Trophoblast cell (in vitro differentiated cells and primary cell): ENCODE measurements around the gene DUSP28.

Source experiments
- DNase-seq, 2 donors: peaks; one replicate each; pipeline ENCODE4 v3.0.0-alpha.2; 2016
- H2AFZ ChIP-seq: 2 replicates; pipeline ENCODE4 v1.6.1; 2013; ENCODE audit warnings: low read length, moderate library complexity, mild to moderate bottlenecking; ENCODE audit not compliant: insufficient read depth, poor library complexity
- H2AK5ac ChIP-seq: 2 replicates; pipeline ENCODE4 v1.6.1; 2013; ENCODE audit warnings: mild to moderate bottlenecking, low read length
- H2BK120ac ChIP-seq: 2 replicates; pipeline ENCODE4 v1.6.1; 2013; ENCODE audit warnings: low read length, mild to moderate bottlenecking, moderate library complexity; ENCODE audit not compliant: insufficient read depth, poor library complexity
- H2BK12ac ChIP-seq: 2 replicates; pipeline ENCODE4 v1.6.1; 2013; ENCODE audit warnings: mild to moderate bottlenecking, low read length, moderate library complexity
- H2BK5ac ChIP-seq: 2 replicates; pipeline ENCODE4 v1.6.1; 2013; ENCODE audit warnings: low read length, low read depth, moderate library complexity, mild to moderate bottlenecking; ENCODE audit not compliant: poor library complexity
- H3K14ac ChIP-seq: 2 replicates; pipeline ENCODE4 v1.6.1; 2013; ENCODE audit warnings: mild to moderate bottlenecking, low read length
- H3K18ac ChIP-seq: 2 replicates; pipeline ENCODE4 v1.6.1; 2013; ENCODE audit warnings: mild to moderate bottlenecking, low read length
- H3K23ac ChIP-seq: 2 replicates; pipeline ENCODE4 v1.6.1; 2013; ENCODE audit warnings: low read length
- H3K27ac ChIP-seq: 2 replicates; pipeline ENCODE4 v1.5.1; 2013; ENCODE audit warnings: low read depth, mild to moderate bottlenecking, inconsistent platforms, low read length, moderate library complexity
- H3K27me3 ChIP-seq: 2 replicates; pipeline ENCODE4 v1.6.1; 2013; ENCODE audit warnings: inconsistent platforms, mild to moderate bottlenecking, low read length, moderate library complexity; ENCODE audit not compliant: insufficient read depth
- H3K36me3 ChIP-seq, 2 experiments: 1 replicate in 1 of 2; 2 replicates in 1 of 2; pipeline ENCODE4 v1.6.1; 2013; ENCODE audit warnings: low read length in 2 of 2, mild to moderate bottlenecking in 2 of 2, moderate library complexity in 1 of 2; ENCODE audit not compliant: insufficient read depth in 2 of 2, control insufficient read depth in 1 of 2
- H3K4ac ChIP-seq: 2 replicates; pipeline ENCODE4 v1.6.1; 2013; ENCODE audit warnings: low read depth, mild to moderate bottlenecking, low read length, moderate library complexity
- H3K4me1 ChIP-seq, 2 experiments: 1 replicate in 1 of 2; 2 replicates in 1 of 2; pipeline ENCODE4 v1.6.1; 2013; ENCODE audit warnings: low read length in 2 of 2, mild to moderate bottlenecking in 2 of 2, moderate library complexity in 1 of 2; ENCODE audit not compliant: insufficient read depth in 2 of 2, control insufficient read depth in 1 of 2
- H3K4me2 ChIP-seq: 2 replicates; pipeline ENCODE4 v1.6.1; 2013; ENCODE audit warnings: inconsistent platforms, mild to moderate bottlenecking, low read length, moderate library complexity
- H3K4me3 ChIP-seq: 2 replicates; pipeline ENCODE4 v1.5.1; 2013; ENCODE audit warnings: mild to moderate bottlenecking, low read depth, low read length, inconsistent platforms
- H3K79me1 ChIP-seq: one replicate; pipeline ENCODE4 v1.6.1; 2013; ENCODE audit warnings: low read length
- H3K79me2 ChIP-seq: 2 replicates; pipeline ENCODE4 v1.6.1; 2013; ENCODE audit warnings: low read length, mild to moderate bottlenecking; ENCODE audit not compliant: control insufficient read depth, insufficient read depth, poor library complexity
- H3K9ac ChIP-seq: 2 replicates; pipeline ENCODE4 v1.6.1; 2013; ENCODE audit warnings: mild to moderate bottlenecking, low read length
- H3K9me3 ChIP-seq: 2 replicates; pipeline ENCODE4 v1.6.1; 2013; ENCODE audit warnings: low read depth, mild to moderate bottlenecking, control low read depth, inconsistent platforms, low read length; ENCODE audit not compliant: insufficient read depth
- H4K12ac ChIP-seq: 2 replicates; pipeline ENCODE4 v1.6.1; 2013; ENCODE audit warnings: low read depth, mild to moderate bottlenecking, low read length, moderate library complexity
- H4K8ac ChIP-seq: 2 replicates; pipeline ENCODE4 v1.6.1; 2013; ENCODE audit warnings: low read depth, mild to moderate bottlenecking, low read length, moderate library complexity
- H4K91ac ChIP-seq: one replicate; pipeline ENCODE4 v1.6.1; 2013; ENCODE audit warnings: low read depth, mild to moderate bottlenecking, low read length, moderate library complexity
- WGBS: extraction: QIAGEN DNeasy Blood & Tissue Kit; methylation state at CpG from one replicate; pipeline ENCODE4 v1.1.7; 2013; ENCODE audit warnings: missing lambda C conversion rate; ENCODE audit not compliant: insufficient read length, insufficient coverage; ENCODE audit errors: extremely low coverage; 5-methylcytosine and 5-hydroxymethylcytosine counted together

The DUSP28 gene

GRCh38 chr2:240566203-240567136 lies 6.3 kb downstream of the DUSP28 start:
- H4K91ac ChIP-seq: peak overlapping the region; percentile 60
- peak; percentile 48 to 83 for DNase-seq
- H3K18ac ChIP-seq: peak overlapping the region; percentile 37
- peak overlapping the region; percentile 42 for H2AK5ac ChIP-seq
- no peaks in the 10 kb centered on the region for H3K79me2 ChIP-seq
- no peaks in the 10 kb centered on the region for H3K36me3 ChIP-seq
- H3K79me1 ChIP-seq: peaks cover 13% of the 10 kb centered on the region
- no CpG with 5 or more reads among the region's 53 CpGs for WGBS
- peak overlapping the region; percentile 16 for H3K9ac ChIP-seq
- H2BK5ac ChIP-seq: peak overlapping the region; percentile 25
- no peak overlapping the region for H3K23ac ChIP-seq
- peak overlapping the region; percentile 43 for H4K12ac ChIP-seq
- peak overlapping the region; percentile 54 for H3K14ac ChIP-seq
- no peaks in the 10 kb centered on the region for H3K27me3 ChIP-seq
- H3K27ac ChIP-seq: peak overlapping the region; percentile 26
- H3K4me3 ChIP-seq: no peak overlapping the region
- no peaks in the 10 kb centered on the region for H3K9me3 ChIP-seq
- peak overlapping the region; percentile 55 for H2BK120ac ChIP-seq
- H4K8ac ChIP-seq: peak overlapping the region; percentile 78
- H3K4me1 ChIP-seq: peaks cover 28 to 39% of the 10 kb centered on the region in 2 experiments
- H3K4me2 ChIP-seq: peak overlapping the region; percentile 49
- peak overlapping the region; percentile 14 for H3K4ac ChIP-seq
- peak overlapping the region; percentile 83 for H2AFZ ChIP-seq
- peak overlapping the region; percentile 20 for H2BK12ac ChIP-seq

- Histone ChIP-seq H3K18ac (peak overlapping the region; percentile 3), H3K9ac (no peak overlapping the region), H3K27me3 (no peaks in the 10 kb centered on the region), H3K79me1 (peaks cover 13% of the 10 kb centered on the region), H4K12ac (no peak overlapping the region), H3K27ac (no peak overlapping the region), H3K23ac (no peak overlapping the region), H2AK5ac (peak overlapping the region; percentile 37), H4K8ac (peak overlapping the region; percentile 81), H3K9me3 (no peaks in the 10 kb centered on the region), H3K36me3 (peaks cover 1% of the 10 kb centered on the region in 2 experiments), H2AFZ (peak overlapping the region; percentile 1), H3K4me3 (peak overlapping the region; percentile 65), H2BK120ac (no peak overlapping the region), H3K4me1 (peaks cover 28 to 39% of the 10 kb centered on the region in 2 experiments), H3K79me2 (no peaks in the 10 kb centered on the region), H4K91ac (peak overlapping the region; percentile 38), H2BK12ac (no peak overlapping the region), H2BK5ac (no peak overlapping the region), H3K4me2 (peak overlapping the region; percentile 93), H3K14ac (no peak overlapping the region), H3K4ac (no peak overlapping the region)
- peak in 1 of 2 donors; percentile 17 for DNase-seq
- no CpG with 5 or more reads among the region's 26 CpGs for WGBS
Observed at GRCh38 chr2:240567137-240567871, 7.1 kb downstream of the DUSP28 start.

- H2BK12ac ChIP-seq: no peak within 1 kb of the TSS
- H4K8ac ChIP-seq: peak within 1 kb of the TSS; percentile 81
- H3K9ac ChIP-seq: peak within 1 kb of the TSS; percentile 66
- H2BK120ac ChIP-seq: peak within 1 kb of the TSS; percentile 46
- H4K12ac ChIP-seq: peak within 1 kb of the TSS; percentile 48
- no peaks in the 10 kb centered on the region for H3K9me3 ChIP-seq
- H3K14ac ChIP-seq: peak within 1 kb of the TSS; percentile 82
- H3K23ac ChIP-seq: no peak within 1 kb of the TSS
- DNase-seq: peak; percentile 48 to 65
- H2AK5ac ChIP-seq: peak within 1 kb of the TSS; percentile 57
- H3K79me1 ChIP-seq: peaks cover 13% of the 10 kb centered on the region
- peak within 1 kb of the TSS; percentile 86 for H4K91ac ChIP-seq
- peak within 1 kb of the TSS; percentile 93 for H3K4me2 ChIP-seq
- peak within 1 kb of the TSS; percentile 79 for H3K4me3 ChIP-seq
- H3K4me1 ChIP-seq: peaks cover 28 to 39% of the 10 kb centered on the region in 2 experiments
- H3K18ac ChIP-seq: peak within 1 kb of the TSS; percentile 92
- no CpG with 5 or more reads among the region's 106 CpGs for WGBS
- H3K27ac ChIP-seq: peak within 1 kb of the TSS; percentile 51
- no peak within 1 kb of the TSS for H2BK5ac ChIP-seq
- H3K79me2 ChIP-seq: no peaks in the 10 kb centered on the region
- H3K36me3 ChIP-seq: peaks cover 5% of the 10 kb centered on the region in 2 experiments
- no peaks in the 10 kb centered on the region for H3K27me3 ChIP-seq
- H3K4ac ChIP-seq: peak within 1 kb of the TSS; percentile 70
- H2AFZ ChIP-seq: peak within 1 kb of the TSS; percentile 71
Observed at GRCh38 chr2:240567872-240568677, 7.9 kb downstream of the DUSP28 start, which contains the start of gene RNPEPL1. Gene RNPEPL1 (plus strand): TSS chr2:240568484. CDS start chr2:240568587, 103 bp downstream.
